ENCODE data around the gene CPXM1. TPM values are rescaled to one million over a fixed set of nuclear protein-coding genes. Genes with fewer than 3 reads are reported as not detected.
A peak's percentile ranks its signal among the peaks of the same experiment; 100 is the strongest.

The CPXM1 gene
- total RNA-seq, 6 experiments from 2014 or later, result 0.07 to 0.16 (median 0.12) TPM; not detected in 3

DNA sequence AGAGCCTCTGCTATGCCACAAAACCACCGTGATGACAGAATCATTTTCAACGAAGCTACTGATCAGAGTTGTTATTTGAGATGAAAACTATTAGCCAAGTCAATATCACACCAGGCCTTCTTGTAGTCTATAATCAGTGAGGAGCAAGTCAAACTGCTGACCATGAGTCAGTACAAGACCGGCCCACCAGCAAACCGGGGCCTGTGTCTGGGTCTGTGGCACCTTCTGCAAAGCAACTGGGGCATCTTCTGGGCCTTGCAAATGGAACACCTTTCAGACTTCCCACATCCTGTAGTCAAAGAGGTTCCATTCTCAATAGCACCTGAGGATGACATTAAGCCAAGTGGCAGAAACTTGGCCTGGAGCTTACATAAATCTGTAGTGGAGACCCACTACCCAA lies 38.5 kb downstream of the CPXM1 start:
- no peak overlapping the region for H3K4me3 ChIP-seq
- peak in 1 of 3 donors; percentile 7 for DNase-seq
- H3K27me3 ChIP-seq, result no peaks in the 10 kb centered on the region
- no peak for ATAC-seq
- no peak for TF ChIP-seq POLR2A (IDR thresholded peaks at IDR 0.05)
- TF ChIP-seq, protein P1, sequence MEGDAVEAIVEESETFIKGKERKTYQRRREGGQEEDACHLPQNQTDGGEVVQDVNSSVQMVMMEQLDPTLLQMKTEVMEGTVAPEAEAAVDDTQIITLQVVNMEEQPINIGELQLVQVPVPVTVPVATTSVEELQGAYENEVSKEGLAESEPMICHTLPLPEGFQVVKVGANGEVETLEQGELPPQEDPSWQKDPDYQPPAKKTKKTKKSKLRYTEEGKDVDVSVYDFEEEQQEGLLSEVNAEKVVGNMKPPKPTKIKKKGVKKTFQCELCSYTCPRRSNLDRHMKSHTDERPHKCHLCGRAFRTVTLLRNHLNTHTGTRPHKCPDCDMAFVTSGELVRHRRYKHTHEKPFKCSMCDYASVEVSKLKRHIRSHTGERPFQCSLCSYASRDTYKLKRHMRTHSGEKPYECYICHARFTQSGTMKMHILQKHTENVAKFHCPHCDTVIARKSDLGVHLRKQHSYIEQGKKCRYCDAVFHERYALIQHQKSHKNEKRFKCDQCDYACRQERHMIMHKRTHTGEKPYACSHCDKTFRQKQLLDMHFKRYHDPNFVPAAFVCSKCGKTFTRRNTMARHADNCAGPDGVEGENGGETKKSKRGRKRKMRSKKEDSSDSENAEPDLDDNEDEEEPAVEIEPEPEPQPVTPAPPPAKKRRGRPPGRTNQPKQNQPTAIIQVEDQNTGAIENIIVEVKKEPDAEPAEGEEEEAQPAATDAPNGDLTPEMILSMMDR (IDR thresholded peaks at IDR 0.05), result no peak
- 91% methylated on average over 2 of the region's 4 CpGs for WGBS (ENCODE audit: insufficient coverage, low coverage, low lambda C conversion rate, missing lambda C conversion rate)
- H3K4me1 ChIP-seq, result no peaks in the 10 kb centered on the region
- H3K36me3 ChIP-seq, result no peaks in the 10 kb centered on the region
- no peaks in the 10 kb centered on the region for H3K9me3 ChIP-seq
- no peak overlapping the region for H3K27ac ChIP-seq
- intact Hi-C loops (cut with DNase I), result no loop called here

DNA sequence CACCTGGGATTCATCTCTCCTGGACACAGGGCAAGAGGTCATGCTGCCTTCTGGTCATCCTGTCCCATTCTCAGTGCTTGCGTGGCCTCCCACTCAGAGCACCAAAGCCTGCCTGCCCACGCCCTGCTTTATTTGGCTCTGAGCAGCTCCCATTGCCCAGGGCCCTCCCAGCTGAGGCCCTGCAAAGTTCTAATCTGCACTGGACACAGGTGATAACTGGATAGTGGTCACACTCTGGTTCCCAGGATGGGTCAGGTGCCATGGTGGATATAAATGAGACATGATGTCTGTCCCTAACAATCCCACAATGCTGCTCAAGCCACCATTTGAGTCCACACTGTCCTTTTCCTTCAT lies 39.5 kb downstream of the CPXM1 start:
- DNase-seq, result peak in 1 of 3 donors; percentile 22
- WGBS (ENCODE audit: insufficient coverage, low coverage, low lambda C conversion rate, missing lambda C conversion rate), result no CpG with 5 or more reads among the region's 2 CpGs
- TF ChIP-seq, protein P1 (IDR thresholded peaks at IDR 0.05), result no peak
- no peak for TF ChIP-seq POLR2A (IDR thresholded peaks at IDR 0.05)

DNA sequence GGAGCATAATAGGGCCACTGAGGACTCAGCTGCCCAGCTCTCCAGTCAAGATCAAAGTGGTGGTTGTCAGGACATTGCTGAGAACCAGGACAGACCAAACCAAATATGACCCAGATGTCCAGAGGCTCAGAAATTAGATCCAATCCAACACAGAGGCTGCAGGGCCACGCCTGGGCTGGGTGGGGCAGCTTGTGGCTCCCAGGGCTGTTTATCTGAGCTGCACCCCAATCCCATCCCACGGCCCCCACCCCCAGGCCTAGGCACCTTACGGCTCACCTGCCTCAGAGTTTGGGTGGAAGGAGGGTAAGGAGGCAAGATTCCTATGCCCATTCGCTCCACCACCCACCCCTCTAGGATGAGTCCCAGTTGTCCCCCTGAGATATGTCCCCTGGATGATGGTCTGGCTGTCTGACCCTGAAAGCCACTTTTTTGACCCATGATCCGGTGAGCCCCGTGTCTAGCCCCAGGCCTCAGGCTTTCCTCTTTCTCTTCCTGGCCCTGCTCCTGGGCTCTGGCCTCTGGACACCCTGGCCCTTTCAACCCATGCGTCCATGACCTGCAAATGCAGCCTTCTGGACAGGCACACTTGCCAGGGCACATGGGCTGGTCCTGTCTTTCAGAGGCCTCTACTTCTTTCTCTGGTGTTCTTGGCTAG lies 40.0 kb downstream of the CPXM1 start:
- intact Hi-C loops (cut with DNase I), result no loop called here
- Histone ChIP-seq H3K4me1 (no peaks in the 10 kb centered on the region), H3K27ac (no peak overlapping the region), H3K36me3 (no peaks in the 10 kb centered on the region), H3K27me3 (no peaks in the 10 kb centered on the region), H3K9me3 (no peaks in the 10 kb centered on the region), H3K4me3 (no peak overlapping the region)
- no peak for ATAC-seq
- TF ChIP-seq, protein P1 (IDR thresholded peaks at IDR 0.05), result no peak
- no peak for TF ChIP-seq POLR2A (IDR thresholded peaks at IDR 0.05)
- DNase-seq, result peak in 1 of 3 donors; percentile 28
- 60% methylated on average over 1 of the region's 7 CpGs for WGBS (ENCODE audit: insufficient coverage, low coverage, low lambda C conversion rate, missing lambda C conversion rate)

More for the DNA sequence above, 39.5 kb downstream of the CPXM1 start:
- Histone ChIP-seq H3K36me3 (no peaks in the 10 kb centered on the region), H3K27ac (no peak overlapping the region), H3K4me1 (no peaks in the 10 kb centered on the region), H3K27me3 (no peaks in the 10 kb centered on the region), H3K4me3 (no peak overlapping the region), H3K9me3 (no peaks in the 10 kb centered on the region)
- intact Hi-C loops (cut with DNase I), result no loop called here
- no peak for ATAC-seq

DNA sequence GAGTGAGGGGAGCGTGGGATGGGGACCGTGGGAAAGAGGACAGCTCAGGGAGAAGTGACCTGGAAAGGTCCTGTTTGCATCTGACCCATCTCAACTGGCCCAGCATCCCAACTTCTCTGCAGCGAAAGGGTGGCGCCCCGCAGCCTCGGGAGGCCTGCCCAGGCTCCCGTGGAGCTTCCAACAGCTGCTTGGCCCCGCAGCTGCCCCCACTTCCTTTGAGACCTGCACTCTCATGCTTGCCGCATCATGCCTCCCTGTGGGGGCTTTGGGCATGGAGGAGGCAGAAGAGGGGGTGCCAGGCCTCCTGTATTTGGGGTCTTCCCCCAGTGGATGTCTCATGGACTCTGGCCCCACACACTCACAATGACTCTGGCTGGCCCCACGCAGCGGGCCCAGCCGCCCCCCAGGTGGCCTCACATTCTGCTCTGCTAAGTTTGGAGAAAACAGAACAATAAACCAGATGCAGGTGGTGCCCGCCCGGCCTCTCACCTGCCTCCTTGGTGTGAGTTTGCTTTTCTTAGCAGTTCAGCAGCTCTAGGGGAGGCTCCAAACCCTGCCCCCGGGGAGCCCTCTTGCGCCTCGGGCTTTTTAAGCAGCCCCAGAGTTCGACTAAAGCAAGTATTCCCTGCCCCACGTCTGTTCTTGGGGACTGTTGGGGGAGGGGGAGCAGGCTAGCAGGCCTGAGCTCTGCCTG lies 40.7 kb downstream of the CPXM1 start:
- no peak for TF ChIP-seq POLR2A (IDR thresholded peaks at IDR 0.05)
- 66% methylated on average over 6 of the region's 19 CpGs for WGBS (ENCODE audit: insufficient coverage, low coverage, low lambda C conversion rate, missing lambda C conversion rate)
- DNase-seq, result peak in 1 of 3 donors; percentile 34
- no peaks in the 10 kb centered on the region for H3K36me3 ChIP-seq
- no peak overlapping the region for H3K4me3 ChIP-seq
- no peaks in the 10 kb centered on the region for H3K4me1 ChIP-seq
- intact Hi-C loops (cut with DNase I), result loop anchor here in 1 of 2 donors (10.0 kb wide), 1 partner anchor 105 kb away; no protein-coding TSS in a partner anchor
- ATAC-seq, result no peak
- no peaks in the 10 kb centered on the region for H3K9me3 ChIP-seq
- no peak overlapping the region for H3K27ac ChIP-seq
- no peaks in the 10 kb centered on the region for H3K27me3 ChIP-seq

GRCh38 chr20:2759143-2759542 lies 41.3 kb downstream of the CPXM1 start:
- Histone ChIP-seq H3K4me1 (no peaks in the 10 kb centered on the region), H3K27me3 (no peaks in the 10 kb centered on the region), H3K4me3 (no peak overlapping the region), H3K27ac (no peak overlapping the region), H3K9me3 (no peaks in the 10 kb centered on the region), H3K36me3 (no peaks in the 10 kb centered on the region)
- TF ChIP-seq POLR2A (IDR thresholded peaks at IDR 0.05), result no peak
- TF ChIP-seq, protein P1 (IDR thresholded peaks at IDR 0.05), result no peak
- peak in 1 of 3 donors; percentile 36 for DNase-seq
- no peak for ATAC-seq
- 60% methylated on average over 1 of the region's 10 CpGs for WGBS (ENCODE audit: insufficient coverage, low coverage, low lambda C conversion rate, missing lambda C conversion rate)
- intact Hi-C loops (cut with DNase I), result loop anchor here in 1 of 2 donors (10.0 kb wide), 1 partner anchor 106 kb away; no protein-coding TSS in a partner anchor

All from right lobe of liver (tissue), 6 donors.